HG03469 (cell line): ENCODE data around the gene DYTN.

Experiments
- ATAC-seq: cut with Tn5 transposase; IDR thresholded peaks from one replicate; pipeline ENCODE4 v1.9.1; 2021; ENCODE audit warnings: mild to moderate bottlenecking, moderate library complexity, moderate number of reproducible peaks; ENCODE audit not compliant: unreplicated experiment

The DYTN gene

GRCh38 chr2:206616151-206616550, 102.0 kb downstream of the DYTN start:
- no peak for ATAC-seq

DNA sequence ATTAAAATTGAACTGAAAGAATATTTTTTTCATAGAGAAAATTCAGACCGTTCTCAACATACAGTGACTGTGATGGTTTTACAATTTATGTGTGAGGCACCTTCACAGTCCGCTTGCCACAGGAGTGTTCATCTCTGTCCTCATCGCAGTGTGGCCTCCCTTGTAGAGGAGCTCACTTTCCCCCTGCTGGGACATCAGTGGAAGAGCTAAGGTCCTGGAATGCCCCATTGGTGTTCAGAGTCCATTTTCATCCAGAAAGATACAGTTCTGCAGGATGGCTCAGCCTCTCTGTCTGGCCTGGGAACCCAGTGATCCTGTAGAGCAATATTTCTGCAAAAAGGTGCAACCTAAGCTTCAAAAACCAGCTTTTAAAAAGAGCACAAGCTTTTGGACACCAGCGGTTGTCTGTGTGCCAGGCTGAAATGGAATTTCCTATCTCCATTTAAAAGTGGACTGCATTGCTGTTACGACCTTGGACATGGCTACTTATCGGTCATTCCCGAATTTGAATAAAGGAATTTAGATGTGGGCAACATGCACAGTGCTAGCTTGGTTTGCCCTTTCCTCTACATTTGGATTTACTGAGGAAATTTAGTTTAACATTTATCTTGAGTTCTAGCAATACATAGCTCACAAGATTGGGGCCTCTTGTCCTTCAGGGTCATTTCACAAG, 102.6 kb downstream of the DYTN start:
- no peak for ATAC-seq

DNA sequence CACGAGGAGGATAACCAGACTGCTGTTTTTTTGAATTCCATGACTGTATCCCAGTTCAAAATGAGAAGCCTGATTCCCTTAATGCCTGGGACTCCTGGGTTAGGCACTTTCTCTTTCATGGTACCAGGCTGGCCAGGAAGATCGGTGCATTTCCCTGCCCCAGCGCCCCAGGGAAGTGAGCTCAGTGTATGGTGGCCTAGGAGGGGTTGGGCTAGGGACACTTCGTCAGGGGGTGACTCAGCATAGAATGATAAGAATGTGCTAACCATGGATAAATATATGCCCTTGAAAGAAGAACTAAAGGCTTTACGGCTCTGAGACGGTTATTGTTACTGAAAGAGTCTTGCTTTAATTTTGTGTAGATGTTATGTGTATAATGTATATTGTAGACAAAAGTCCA, 103.4 kb downstream of the DYTN start:
- ATAC-seq: no peak

- no peak for ATAC-seq
Observed at GRCh38 chr2:206611736-206612135, 106.5 kb downstream of the DYTN start.

DNA sequence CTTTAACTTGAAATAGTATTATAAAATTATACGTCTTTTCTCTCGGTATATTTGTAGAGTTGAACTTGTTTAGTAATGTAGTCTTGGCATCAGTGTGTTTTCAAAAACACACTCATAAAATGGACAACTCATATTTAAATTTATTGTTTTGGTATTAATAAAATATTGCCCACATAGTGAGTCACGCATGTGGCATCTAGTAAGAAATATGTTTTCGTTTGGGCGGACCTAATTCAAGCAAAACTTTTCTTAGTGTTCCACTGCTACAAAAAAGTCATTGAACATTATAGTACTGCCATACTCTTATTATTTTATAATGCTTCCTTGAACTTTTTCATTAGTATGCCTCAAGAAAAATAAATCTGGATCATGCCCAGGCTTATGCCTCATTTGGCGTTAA, 107.0 kb downstream of the DYTN start:
- ATAC-seq: no peak

- no peak for ATAC-seq
Observed at GRCh38 chr2:206610451-206610850, 107.7 kb downstream of the DYTN start.

DNA sequence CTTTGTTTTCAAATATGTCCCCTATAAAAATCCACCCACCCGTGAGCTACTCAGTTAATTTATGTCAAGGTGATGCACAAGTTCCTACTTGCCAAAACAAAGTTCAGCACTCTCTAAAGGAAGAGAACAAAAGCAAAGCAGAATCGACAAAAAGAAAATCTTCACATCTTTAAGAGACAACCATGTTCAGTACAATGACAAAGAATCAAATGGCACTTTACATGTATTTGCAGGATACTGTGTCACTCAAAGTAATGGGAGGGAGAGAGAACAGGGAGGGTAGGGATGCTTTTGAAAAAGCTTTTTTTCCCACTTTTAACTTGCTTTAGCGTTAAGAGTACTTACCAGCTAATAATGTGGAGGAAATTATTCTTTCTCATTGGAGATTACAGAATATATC, 115.0 kb downstream of the DYTN start:
- ATAC-seq: no peak
